GM23248 (cell line): ENCODE measurements around the gene FBXL3. TPM values are rescaled to one million over a fixed set of nuclear protein-coding genes. Genes with fewer than 3 reads are reported as not detected.

ENCODE experiments used
- DNase-seq: peaks from one replicate; pipeline ENCODE4 v3.0.0-alpha.2; 2015
- H2AFZ ChIP-seq: fragments of 200-600 bp; sonication (generic); 2 replicates; pipeline ENCODE4 v1.6.1; 2016; ENCODE audit warnings: antibody characterized with exemption
- H3F3A ChIP-seq: fragments of 200-600 bp; sonication (generic); 2 replicates; pipeline ENCODE4 v1.6.1; 2016; ENCODE audit warnings: mild to moderate bottlenecking, antibody characterized with exemption, mixed run types; ENCODE audit not compliant: insufficient read depth
- H3K27ac ChIP-seq: fragments of 200-600 bp; sonication (generic); 2 replicates; pipeline ENCODE4 v1.5.1; 2016; ENCODE audit warnings: mild to moderate bottlenecking
- H3K27me3 ChIP-seq: fragments of 200-600 bp; sonication (generic); replicated peaks from 2 replicates; pipeline ENCODE4 v1.6.1; 2016; ENCODE audit warnings: mild to moderate bottlenecking; ENCODE audit not compliant: insufficient read depth
- H3K36me3 ChIP-seq: fragments of 200-600 bp; sonication (generic); 2 replicates; pipeline ENCODE4 v1.6.1; 2016; ENCODE audit warnings: low read depth, mild to moderate bottlenecking
- H3K4me1 ChIP-seq: fragments of 200-600 bp; sonication (generic); 2 replicates; pipeline ENCODE4 v1.6.1; 2016; ENCODE audit warnings: mild to moderate bottlenecking; ENCODE audit not compliant: insufficient read depth
- H3K4me2 ChIP-seq: fragments of 200-600 bp; sonication (generic); one replicate; pipeline ENCODE4 v1.6.1; 2016; ENCODE audit warnings: mild to moderate bottlenecking; ENCODE audit not compliant: unreplicated experiment
- H3K4me3 ChIP-seq: fragments of 200-600 bp; sonication (generic); 2 replicates; pipeline ENCODE4 v1.5.1; 2016; ENCODE audit warnings: mild to moderate bottlenecking
- H3K79me2 ChIP-seq: fragments of 200-600 bp; sonication (generic); 2 replicates; pipeline ENCODE4 v1.6.1; 2016; ENCODE audit warnings: mild to moderate bottlenecking; ENCODE audit not compliant: insufficient read depth
- H3K9ac ChIP-seq: fragments of 200-600 bp; sonication (generic); 2 replicates; pipeline ENCODE4 v1.6.1; 2016; ENCODE audit warnings: mild to moderate bottlenecking
- H3K9me2 ChIP-seq: fragments of 200-600 bp; sonication (generic); 2 replicates; pipeline ENCODE4 v1.6.1; 2016; ENCODE audit warnings: mixed run types, mild to moderate bottlenecking, moderate library complexity; ENCODE audit not compliant: insufficient read depth
- H3K9me3 ChIP-seq: fragments of 200-600 bp; sonication (generic); one replicate; pipeline ENCODE4 v1.6.1; 2017; ENCODE audit warnings: low read depth
- H4K20me1 ChIP-seq: fragments of 200-600 bp; sonication (generic); 2 replicates; pipeline ENCODE4 v1.6.0; 2016; ENCODE audit not compliant: insufficient read depth
- EZH2 ChIP-seq: fragments of 200-600 bp; sonication (generic); IDR thresholded peaks from 2 replicates; pipeline ENCODE4 v1.6.1; 2018; ENCODE audit warnings: antibody characterized with exemption, mild to moderate bottlenecking; ENCODE audit not compliant: insufficient read depth, poor library complexity, severe bottlenecking
- EZH2phosphoT487 ChIP-seq: fragments of 200-600 bp; sonication (generic); IDR thresholded peaks from 2 replicates; pipeline ENCODE4 v1.6.1; 2018; ENCODE audit warnings: antibody characterized with exemption, moderate library complexity, mild to moderate bottlenecking, low read depth; ENCODE audit not compliant: insufficient read depth
- WGBS, 2 experiments: methylation state at CpG; one replicate each; pipeline ENCODE4 v1.1.6; 2015 to 2017; ENCODE audit warnings: low lambda C conversion rate in 2 of 2, low coverage in 1 of 2; ENCODE audit errors: missing lambda C conversion rate in 2 of 2; 5-methylcytosine and 5-hydroxymethylcytosine counted together
- in situ Hi-C: fragments of 300-500 bp; cut with MboI; formaldehyde crosslinking; loops from 2 replicates; pipeline ENCODE4 v1.15.0; 2020
- polyA plus RNA-seq: library from polyadenylated mRNA; unstranded; fragments of >200 nt; fragmentation: Nextera tagmentation; extraction: Ambion mirVana; gene quantifications from 2 replicates; pipeline ENCODE4 v1.2.1, GENCODE V29; 2016
- total RNA-seq: library from RNA; depleted of rRNA; stranded (reverse); fragments of >200 nt; shearing (Covaris generic); gene quantifications from 2 replicates; pipeline ENCODE4 v1.2.3, GENCODE V29; 2014

The FBXL3 gene
- total and polyA plus RNA-seq, 2 experiments from 2014 or later, result 44.8 to 83.1 TPM

GRCh38 chr13:76971215-76971614 lies 55.7 kb downstream of the FBXL3 start:
- DNase-seq, result no peak
- Histone ChIP-seq H2AFZ (no peak overlapping the region), H4K20me1 (no peaks in the 10 kb centered on the region), H3K9ac (no peak overlapping the region), H3K27me3 (0 out of 2 replicates have a peak, but pooled peaks cover 3% of the 10 kb centered on the region), H3K4me2 (no peak overlapping the region), H3F3A (0 out of 2 replicates have a peak, but pooled peaks cover 2% of the 10 kb centered on the region), H3K4me1 (peaks cover 2% of the 10 kb centered on the region), H3K79me2 (no peaks in the 10 kb centered on the region), H3K27ac (no peak overlapping the region), H3K36me3 (no peaks in the 10 kb centered on the region), H3K4me3 (no peak overlapping the region), H3K9me2 (no peaks in the 10 kb centered on the region), H3K9me3 (no peaks in the 10 kb centered on the region)
- in situ Hi-C loops, result no loop called here
- 55 to 72% methylated on average over 3 of the region's 3 CpGs for WGBS, 2 experiments
- TF ChIP-seq EZH2phosphoT487, result no peak
- TF ChIP-seq EZH2, result no peak

GRCh38 chr13:76969488-76970365 lies 57.2 kb downstream of the FBXL3 start:
- Histone ChIP-seq H3K27me3 (0 out of 2 replicates have a peak, but pooled peaks cover 3% of the 10 kb centered on the region), H3K9ac (no peak overlapping the region)
- WGBS, 2 experiments, result 69 to 70% methylated on average over 5 of the region's 5 CpGs

GRCh38 chr13:76968041-76968440 lies 58.9 kb downstream of the FBXL3 start:
- H3K9me2 ChIP-seq, result no peaks in the 10 kb centered on the region
- no peaks in the 10 kb centered on the region for H3K9me3 ChIP-seq
- peaks cover 11% of the 10 kb centered on the region; the same call in 1 of the 2 replicates for H3F3A ChIP-seq
- H2AFZ ChIP-seq, result no peak overlapping the region
- H3K4me1 ChIP-seq, result peaks cover 11% of the 10 kb centered on the region
- no peak for TF ChIP-seq EZH2phosphoT487
- TF ChIP-seq EZH2, result no peak
- H3K4me3 ChIP-seq, result no peak overlapping the region
- no peaks in the 10 kb centered on the region for H3K79me2 ChIP-seq
- H3K4me2 ChIP-seq, result no peak overlapping the region
- H3K9ac ChIP-seq, result no peak overlapping the region
- H3K27me3 ChIP-seq, result no peaks in the 10 kb centered on the region
- in situ Hi-C loops, result no loop called here
- no peaks in the 10 kb centered on the region for H4K20me1 ChIP-seq
- no peak overlapping the region for H3K27ac ChIP-seq
- 60 to 73% methylated on average over 6 of the region's 6 CpGs for WGBS, 2 experiments
- no peaks in the 10 kb centered on the region for H3K36me3 ChIP-seq
- no peak for DNase-seq

More at GRCh38 chr13:76969488-76970365, 57.2 kb downstream of the FBXL3 start:
- H3K4me2 ChIP-seq, result no peak overlapping the region
- H2AFZ ChIP-seq, result no peak overlapping the region
- H3K9me3 ChIP-seq, result no peaks in the 10 kb centered on the region
- H3K4me1 ChIP-seq, result peaks cover 11% of the 10 kb centered on the region
- no peaks in the 10 kb centered on the region for H4K20me1 ChIP-seq
- no peak for TF ChIP-seq EZH2
- TF ChIP-seq EZH2phosphoT487, result no peak
- H3K27ac ChIP-seq, result no peak overlapping the region
- peaks cover 11% of the 10 kb centered on the region; the same call in 1 of the 2 replicates for H3F3A ChIP-seq
- peak; percentile 14 for DNase-seq
- H3K79me2 ChIP-seq, result no peaks in the 10 kb centered on the region
- no peaks in the 10 kb centered on the region for H3K9me2 ChIP-seq
- no peak overlapping the region for H3K4me3 ChIP-seq
- in situ Hi-C loops, result no loop called here
- no peaks in the 10 kb centered on the region for H3K36me3 ChIP-seq

DNA sequence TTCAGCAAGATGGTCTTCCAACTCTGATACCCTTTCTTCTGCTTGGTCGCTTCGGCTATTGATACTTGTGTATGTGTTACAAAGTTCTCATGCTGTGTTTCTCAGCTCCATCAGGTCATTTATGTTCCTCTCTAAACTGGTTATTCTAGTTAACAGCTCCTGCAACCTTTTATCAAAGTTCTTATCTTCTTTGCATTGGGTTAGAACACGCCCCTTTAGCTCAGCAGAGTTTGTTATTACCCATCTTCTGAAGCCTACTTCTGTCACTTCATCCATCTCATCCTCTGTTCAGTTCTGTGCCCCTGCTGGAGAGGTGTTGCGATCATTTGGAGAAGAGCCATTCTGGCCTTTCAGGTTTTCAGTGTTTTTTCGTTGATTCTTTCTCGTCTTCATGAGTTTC lies 59.9 kb downstream of the FBXL3 start:
- Histone ChIP-seq H3K79me2 (no peaks in the 10 kb centered on the region), H3K4me3 (no peak overlapping the region), H3K9ac (no peak overlapping the region), H3K4me2 (no peak overlapping the region), H4K20me1 (no peaks in the 10 kb centered on the region), H2AFZ (no peak overlapping the region), H3K9me2 (no peaks in the 10 kb centered on the region), H3K27ac (no peak overlapping the region), H3K9me3 (no peaks in the 10 kb centered on the region), H3F3A (peaks cover 11% of the 10 kb centered on the region; the same call in 1 of the 2 replicates), H3K36me3 (no peaks in the 10 kb centered on the region), H3K4me1 (peaks cover 11% of the 10 kb centered on the region), H3K27me3 (no peaks in the 10 kb centered on the region)
- no peak for TF ChIP-seq EZH2
- TF ChIP-seq EZH2phosphoT487, result no peak
- 92 to 93% methylated on average over 6 of the region's 6 CpGs for WGBS, 2 experiments
- no peak for DNase-seq
- in situ Hi-C loops, result no loop called here
